A172 (cell line): ENCODE measurements around the gene FBXO27. TPM values are rescaled to one million over a fixed set of nuclear protein-coding genes. Genes with fewer than 3 reads are reported as not detected.
"Not testable (repeated sequence)": the region's sequence is repeated elsewhere in the genome, so short reads cannot be mapped to it uniquely, and the experiment has no call there.

Source experiments
- DNase-seq: peaks from one replicate; pipeline ENCODE4 v3.0.0-alpha.2; 2015; ENCODE audit warnings: low spot score
- total RNA-seq: library from RNA; depleted of rRNA; stranded (reverse); fragments of >200 nt; shearing (Covaris generic); gene quantifications from 2 replicates; pipeline ENCODE4 v1.2.3, GENCODE V29; 2014

The FBXO27 gene
- total RNA-seq, 1 experiment from 2014 or later = 0.07 TPM

DNA sequence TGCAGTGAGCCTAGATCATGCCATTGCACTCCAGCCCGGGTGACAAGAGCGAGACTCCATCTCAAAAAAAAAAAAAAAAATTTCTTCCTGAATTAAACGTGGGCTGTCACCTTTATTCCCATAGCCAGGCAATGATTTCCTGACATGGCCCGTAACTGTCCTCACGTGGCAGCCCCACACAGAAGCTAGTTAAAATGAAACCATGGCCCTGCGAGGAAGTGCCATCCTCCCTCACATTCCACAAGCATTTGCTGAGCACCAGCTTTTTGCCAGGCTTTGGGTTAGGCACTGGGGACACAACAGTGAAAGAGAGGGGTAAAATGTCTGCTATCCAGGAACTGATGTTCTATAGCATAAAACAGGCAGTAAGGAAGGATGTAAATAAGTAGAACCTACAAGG lies 13.2 kb upstream of the FBXO27 start:
- DNase-seq = no peak

DNA sequence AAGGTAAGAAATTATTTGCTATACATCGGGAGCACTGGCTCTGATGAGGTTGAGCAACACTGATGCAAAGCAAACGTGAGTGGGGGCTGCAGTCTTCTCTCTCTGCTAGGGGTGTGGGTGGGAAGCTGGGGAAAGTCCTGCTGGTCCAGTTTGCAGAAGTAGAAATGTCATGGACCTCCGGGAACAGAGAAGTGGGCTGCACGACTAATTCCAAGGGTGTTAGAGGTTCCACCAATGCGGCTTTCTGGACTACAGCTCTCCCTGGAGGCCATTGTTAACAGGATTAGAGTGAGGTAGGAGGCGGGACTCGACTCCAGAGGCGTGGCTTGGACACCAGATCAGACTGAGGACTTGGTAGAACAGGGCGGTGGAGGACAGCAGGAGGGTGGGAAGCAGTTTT lies 5.7 kb upstream of the FBXO27 start:
- peak; percentile 61 for DNase-seq

DNA sequence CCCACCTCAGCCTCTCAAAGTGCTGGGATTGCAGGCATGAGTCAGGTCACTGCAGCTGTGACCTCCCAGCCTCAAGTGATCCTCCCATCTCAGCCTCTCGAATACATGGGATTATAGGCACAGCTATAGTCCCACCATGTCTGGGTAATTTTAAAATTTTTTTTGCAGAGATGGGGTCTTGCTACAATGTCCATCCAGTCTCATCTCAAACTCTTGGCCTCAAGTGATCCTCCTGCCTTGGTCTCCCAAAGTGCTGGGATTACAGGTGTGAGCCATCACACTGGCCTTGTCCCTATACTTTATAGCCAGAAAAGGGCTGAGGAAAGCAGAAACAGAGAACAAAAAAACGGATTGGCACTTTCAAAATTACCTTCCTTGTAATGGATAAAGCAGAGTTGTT lies 4.8 kb upstream of the FBXO27 start:
- DNase-seq = no peak

DNA sequence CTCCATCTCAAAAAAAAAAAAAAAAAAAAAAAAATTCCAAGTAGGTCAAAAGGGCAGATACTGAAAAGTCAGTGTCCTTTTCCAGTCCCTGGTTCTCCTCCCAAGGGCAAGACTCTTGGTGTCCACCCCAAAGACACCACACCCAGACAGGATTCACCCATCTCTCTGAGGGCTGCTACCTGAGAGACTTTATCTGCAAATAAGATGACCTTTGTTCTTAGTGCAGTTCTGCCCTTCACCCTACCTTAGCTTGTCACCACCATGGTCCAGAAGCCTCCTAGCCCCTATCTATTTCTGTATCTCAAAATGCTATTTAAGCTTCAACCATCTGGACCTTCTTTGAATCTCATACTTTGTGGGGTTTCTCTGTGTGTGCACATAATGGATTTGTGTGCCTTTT lies 4.2 kb upstream of the FBXO27 start:
- DNase-seq = no peak

DNA sequence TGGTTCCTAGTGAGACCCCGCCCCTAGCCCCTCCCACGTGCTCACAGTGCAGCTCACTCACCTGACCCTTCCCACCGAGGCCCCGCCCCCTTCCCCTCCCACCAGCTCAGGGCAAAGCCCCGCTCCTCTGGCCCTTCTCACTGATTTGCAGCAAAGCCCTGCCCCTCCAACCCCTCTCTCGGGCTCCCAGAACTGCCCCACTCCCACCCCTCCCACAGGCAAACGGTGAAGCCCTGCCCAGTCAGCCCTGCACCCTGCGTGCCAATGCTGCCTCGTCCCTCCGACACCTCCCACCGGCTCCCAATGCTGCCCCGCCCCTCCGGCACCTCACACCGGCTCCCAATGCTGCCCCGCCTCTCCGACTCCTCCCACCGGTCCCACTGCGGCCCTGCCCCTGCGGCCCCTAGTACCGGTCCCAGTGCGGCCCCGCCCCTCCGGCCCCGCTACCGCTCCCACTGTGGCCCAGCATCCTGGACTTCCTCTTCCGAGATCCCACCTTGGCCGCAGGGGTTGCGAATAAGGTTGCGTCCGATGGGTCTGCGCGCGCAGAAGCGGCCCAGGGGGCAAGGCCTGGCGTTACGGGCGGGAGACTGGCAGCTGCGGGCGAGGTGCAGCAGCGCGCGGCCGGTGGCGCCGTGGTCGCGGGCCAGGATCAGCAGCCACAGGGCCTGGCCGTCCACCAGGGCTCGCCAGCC lies 834 bp downstream of the FBXO27 start:
- peak; percentile 87 for DNase-seq

DNA sequence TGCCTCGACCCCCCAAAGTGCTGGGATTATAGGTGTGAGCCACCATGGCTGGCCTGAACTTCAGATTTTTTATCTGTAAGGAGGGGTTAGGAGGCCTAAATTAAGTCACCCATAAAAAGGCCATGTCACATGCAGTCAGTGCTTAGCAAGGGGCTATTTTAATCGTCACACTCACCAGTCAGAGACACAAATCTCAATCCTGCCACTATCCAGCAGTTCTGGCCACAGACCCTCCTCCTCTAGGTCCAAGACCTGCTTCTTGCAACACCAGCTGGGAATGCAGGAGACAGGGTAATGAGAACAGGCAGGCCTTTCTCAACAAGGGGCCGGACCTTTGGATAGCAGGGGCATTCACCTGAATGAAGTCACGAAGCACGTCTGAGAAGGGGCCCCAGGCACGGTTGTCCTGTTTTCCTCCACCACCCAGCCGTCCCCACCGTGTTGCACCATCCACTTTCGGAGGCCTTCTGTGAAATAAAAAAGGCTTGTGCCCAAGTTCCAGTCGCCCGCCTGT lies 1.4 kb downstream of the FBXO27 start:
- DNase-seq = no peak

DNA sequence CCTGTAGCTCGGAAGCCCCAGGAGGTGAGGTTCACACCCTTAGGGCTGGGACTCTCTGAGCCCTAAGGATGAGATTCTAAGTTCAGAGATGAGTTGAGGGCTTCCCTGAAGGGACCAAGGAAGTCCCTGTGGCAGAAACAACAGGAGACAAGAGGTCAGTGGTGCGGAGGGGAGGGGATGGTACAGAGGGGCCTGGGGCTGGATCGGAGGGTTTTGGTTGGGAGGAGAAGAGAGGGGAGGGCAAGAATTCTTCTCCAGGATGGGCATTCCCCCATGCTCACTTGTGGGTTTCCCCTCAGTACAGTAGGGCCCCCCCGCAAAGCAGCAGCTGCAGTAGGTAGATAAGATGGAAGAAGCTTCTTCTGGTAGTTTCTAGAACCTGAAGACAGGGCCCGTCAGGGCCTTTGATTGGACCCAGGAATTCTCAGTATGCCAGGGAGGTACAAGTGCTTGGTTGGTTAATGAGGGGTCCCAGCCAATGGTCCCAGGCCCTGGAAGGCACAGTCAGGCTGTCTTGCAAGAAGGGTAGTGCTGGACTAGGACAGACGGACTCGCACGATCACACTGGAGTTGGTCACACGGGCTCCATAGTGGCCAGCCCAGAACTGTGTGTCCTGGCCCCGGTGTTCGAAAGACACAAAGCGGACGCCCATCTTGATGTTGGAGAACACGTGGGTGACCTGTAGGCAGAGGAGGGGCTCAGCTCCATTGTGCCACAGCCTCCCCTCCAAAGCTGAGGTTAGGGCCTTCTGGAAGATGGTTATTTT lies 7.3 kb downstream of the FBXO27 start:
- DNase-seq = no peak

DNA sequence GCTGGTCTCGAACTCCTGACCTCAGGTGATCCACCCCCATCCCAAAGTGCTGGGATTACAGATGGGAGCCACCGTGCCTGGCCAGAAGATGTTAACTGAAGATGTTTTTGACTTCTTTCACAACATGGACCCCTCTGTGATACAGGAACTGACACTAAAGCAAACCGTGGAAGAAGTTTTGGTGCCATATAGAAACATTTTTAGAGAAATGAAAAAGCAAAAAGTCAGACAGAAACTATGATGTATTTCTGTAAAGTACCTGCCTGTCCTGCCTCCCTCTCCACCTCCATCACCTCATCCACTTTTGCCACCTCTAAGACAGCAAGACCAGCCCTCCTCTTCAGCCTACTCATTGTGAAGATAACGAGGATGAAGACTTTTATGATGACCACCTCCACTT lies 11.3 kb downstream of the FBXO27 start:
- DNase-seq = no peak

DNA sequence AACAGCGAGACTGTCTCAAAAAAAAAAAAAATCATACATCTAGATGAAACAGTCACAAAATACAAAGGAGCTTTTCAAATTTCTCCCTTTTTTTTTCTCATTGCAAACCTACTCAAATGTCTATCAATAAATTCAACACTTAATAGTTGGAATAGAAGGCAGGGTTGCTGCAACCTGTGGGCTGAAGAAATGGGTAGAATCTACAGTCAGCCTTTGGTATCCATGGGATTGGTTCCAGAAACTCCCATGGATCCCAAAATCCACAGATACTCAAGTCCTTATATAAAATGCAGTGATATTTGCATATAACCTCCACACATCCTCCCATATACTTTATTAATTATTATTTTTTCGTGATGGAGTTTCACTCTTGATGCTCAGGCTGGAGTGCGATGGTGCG lies 14.7 kb downstream of the FBXO27 start:
- DNase-seq = no peak

DNA sequence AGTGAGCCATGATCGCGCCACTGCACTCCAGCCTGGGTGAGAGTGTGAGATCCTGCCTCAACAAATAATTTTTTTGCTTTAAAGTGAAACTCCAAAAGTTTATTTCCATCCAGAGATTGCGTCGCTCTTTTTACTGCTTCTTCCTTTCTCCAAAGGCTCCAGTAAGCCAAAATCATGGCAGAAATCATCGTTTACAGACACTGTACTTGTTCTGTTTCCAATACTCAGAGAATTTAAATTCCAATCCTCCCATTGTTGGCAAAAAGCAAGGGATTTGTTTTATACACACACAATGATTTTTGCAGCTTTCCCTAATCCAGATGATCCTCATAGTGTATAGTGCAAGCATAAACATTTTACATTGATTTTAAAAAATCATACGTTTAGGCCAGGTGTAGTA lies 15.3 kb downstream of the FBXO27 start:
- DNase-seq = no peak

DNA sequence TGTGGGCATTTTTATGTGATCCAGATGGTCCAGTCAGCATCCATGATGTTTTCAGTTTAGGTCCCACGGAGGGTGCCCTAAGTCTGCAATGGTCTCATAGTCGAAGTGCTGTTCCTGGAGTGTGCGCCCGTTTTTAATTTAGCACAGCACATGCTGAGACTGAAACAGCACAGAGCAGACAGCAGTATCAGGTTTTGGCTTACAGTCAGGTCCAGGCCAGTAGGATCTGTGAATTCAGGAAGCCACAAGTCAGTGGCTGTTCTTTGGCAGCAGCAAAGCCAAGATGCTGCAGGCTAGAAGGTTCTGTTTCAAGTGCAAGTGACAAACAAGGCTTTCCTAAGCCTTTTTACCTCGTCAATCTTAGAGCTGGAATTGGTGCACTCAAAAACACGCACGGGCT lies 18.3 kb downstream of the FBXO27 start:
- DNase-seq = no peak

DNA sequence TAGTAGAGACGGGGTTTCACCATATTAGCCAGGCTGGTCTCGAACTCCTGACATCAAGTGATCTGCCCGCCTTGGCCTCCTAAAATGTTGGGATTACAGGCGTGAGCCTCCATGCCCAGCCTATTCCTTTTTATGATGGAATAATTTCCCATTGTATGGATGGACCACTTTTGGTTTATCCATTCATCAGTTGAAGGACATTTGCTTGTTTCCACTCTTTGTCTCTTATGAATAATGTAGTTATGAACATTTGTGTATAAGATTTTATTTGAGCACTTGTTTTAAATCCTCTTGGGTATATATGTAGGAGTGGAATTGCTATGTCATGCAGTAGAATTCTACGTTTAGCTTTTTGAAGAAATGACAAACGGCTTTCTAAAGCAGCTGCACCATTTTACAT lies 23.3 kb downstream of the FBXO27 start:
- no peak for DNase-seq

DNA sequence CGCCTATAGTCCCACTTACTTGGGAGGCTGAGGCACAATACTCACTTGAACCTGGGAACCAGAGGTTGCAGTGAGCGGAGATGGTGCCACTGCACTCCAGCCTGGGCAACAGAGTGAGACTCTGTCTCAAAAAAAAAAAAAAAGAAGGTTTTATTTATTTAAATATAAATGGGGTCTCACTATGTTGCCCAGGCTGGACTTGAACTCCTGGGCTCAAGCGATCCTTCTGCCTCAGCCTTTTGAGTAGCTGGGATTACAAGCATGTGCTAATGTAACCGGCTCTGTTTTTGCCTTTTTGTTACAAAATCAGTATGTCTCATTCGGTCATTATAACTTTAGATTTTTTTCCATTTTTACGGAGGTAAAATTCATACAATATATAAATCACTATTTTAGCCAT lies 24.2 kb downstream of the FBXO27 start:
- no peak for DNase-seq

DNA sequence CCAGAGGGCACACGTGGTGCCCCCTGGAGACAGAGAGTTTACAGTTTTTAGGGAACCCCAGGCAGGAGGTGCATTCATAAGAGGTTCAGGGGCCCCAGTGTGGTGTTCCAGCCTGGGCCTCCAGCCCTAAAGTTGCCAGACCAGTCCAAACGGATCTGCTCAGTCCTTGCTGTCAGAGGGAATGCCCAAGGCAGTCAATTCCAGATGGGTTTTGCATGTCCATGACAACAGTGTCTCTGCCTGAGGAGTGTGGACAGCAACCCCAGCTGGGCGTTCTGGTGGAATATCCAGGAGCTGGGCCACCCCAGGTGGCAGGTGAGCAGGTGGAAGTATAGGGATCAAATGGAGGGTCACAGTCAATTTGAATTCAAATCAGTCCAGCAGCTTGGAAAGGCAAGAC lies 25.3 kb downstream of the FBXO27 start:
- DNase-seq = no peak

DNA sequence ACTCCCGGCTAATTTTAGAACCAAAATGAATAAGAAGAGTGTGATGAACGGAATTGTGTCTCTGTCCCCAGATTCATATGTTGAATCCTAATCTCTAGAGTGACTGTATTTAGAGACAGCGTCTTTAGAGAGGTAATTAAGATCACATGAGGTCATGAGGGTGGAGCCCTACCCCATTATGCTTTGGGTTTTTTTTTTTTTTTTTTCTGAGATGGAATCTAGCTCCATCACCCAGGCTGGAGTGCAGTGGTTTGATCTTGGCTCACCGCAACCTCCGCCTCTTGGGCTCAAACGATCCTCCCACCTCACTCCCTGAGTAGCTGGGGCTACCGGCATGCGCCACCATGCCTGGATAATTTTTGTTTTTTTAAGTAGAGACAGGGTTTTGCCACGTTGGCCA lies 27.9 kb downstream of the FBXO27 start:
- DNase-seq = no peak

DNA sequence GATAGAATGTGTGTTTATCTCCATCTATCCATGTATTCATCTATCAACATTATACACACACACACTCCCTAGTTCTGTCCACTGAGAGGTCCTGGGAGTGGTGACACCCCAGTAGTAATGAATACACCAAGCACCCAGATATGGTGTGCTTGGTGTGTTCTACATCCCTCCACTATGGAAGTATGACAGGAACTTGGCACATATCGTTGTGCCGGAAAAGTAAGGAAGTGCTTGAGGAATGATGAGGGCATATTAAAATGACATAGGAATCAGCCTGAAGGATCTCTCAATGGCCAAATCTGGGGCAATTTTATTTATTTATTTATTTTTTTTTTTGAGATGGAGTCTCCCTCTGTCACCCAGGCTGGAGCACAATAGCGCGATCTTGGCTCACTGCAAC lies 28.6 kb downstream of the FBXO27 start:
- no peak for DNase-seq

DNA sequence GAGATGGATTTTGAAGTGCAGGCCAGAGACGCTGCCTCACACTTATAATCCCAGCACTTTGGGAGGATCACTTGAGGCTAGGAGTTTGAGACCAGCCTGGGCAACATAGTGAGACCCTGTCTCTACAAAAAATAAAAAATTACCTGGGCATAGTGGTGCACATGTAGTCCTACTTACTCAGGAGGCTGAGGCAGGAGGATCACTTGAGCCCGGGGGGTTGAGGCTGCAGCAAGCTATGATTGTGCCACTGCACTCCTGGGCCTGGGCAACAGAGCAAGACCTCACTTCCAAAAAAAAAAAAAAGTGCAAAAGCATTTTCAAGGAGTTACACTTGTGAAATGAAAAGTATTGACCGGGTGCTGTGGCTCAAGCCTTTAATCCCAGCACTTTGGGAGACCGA lies 29.2 kb downstream of the FBXO27 start:
- DNase-seq = no peak

DNA sequence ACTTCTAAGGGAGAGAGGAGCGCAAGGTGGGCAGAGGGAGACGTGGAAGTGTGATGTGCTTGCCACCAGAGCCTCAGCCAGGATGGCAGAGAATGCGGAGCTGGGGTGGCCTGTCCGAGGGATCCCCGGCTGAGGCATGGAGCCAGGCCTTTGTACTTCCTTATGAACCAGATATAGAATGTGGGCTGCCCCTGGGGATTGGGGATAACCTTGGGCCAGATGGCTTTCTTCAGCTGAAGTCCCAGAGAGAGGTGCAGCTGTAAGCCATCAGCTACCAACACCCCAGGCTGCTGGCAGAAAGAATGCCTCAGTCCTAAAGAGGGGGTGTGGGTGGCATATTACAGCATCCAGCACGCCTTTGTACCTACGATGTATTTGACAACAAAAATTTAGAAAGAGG lies 31.3 kb downstream of the FBXO27 start:
- DNase-seq = no peak

DNA sequence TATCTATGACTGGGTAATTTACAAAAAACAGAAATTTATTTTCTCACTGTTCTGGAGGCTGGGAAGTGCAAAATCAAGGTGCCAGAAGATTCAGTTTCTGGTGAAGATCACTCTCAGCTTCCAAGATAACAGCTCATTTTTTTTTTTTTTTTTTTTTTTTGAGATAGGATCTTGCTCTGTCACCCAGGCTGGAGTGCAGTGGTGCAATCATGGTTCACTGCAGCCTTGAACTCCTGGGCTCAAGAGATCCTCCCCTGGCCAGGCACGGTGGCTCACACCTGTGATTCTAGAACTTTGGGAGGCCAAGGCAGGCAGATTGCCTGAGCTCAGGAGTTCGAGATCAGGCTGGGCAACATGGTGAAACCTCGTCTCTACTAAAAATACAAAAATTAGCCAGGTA lies 34.8 kb downstream of the FBXO27 start:
- DNase-seq = not testable (repeated sequence)

DNA sequence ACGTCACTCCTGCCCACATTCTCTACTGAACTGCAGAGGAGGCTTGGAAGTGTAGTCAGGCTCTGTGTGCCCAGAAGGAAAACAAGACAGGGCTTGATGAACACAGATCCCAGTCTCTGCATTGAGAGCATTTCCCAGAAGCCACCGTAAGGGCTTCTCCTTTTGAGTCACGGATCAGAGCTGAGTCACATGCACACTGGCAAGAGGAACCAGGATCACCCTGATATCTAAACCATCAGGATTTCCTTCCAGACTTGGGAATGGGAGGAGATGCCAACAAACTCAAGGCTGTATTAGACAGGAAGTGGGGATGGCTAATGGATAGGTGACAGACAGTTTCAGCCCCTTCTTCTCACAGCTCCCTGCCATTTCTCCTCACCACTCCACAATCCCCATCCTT lies 39.1 kb downstream of the FBXO27 start:
- DNase-seq = peak; percentile 81

DNA sequence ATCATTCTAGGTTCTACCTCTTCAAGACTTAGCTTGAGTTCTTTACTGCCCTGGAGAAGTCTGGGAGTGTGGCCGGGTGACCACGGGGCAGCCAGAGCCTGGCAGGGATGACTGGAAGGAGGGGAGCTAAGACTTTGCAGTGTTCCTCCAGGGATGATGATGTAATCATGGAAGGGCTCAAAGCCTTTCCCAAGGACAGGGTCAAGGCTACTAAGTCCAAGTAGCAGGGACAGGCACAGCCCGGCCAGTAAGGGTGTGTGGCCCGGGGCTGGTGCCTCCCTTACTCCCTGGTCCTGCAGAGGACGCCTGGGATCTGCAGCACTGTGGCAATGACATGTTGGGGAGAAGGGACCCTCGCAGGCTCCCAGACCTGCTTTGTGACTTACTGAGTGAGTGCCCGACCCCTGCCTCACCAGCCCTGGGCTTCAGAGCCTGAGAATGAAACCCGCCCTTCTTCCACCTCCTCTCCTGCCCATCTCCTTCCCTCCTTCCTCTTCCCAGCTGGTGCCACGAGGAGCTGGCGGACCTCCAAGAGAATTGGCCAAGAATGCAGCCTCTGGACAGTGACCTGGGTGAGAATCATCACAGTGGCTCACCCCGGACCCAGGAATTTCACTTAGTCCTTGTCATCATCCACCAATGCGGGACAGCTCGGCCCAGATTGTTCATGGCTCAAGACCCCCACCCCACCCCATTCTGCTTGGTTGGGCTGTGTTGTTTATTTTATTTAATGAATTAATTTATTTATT lies 41.2 kb downstream of the FBXO27 start:
- DNase-seq = peak; percentile 60

DNA sequence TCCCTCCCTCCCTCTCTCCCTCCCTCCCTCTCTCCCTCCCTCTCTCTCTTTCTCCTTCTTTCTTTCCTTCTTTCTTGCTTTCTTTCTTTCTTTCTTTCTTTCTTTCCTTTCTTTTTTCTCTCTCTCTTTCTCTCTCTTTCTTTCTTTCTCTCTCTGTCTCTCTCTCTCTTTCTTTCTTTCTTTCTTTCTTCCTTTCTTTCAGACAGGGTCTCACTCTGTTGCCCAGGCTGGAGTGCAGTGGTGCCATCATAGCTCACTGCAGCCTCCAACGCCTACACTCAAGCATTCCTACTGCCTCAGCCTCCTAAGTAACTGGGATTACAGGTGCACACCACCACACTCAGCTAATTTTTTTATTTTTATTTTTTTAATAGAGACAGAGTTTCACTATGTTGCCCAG lies 42.7 kb downstream of the FBXO27 start:
- not testable (repeated sequence) for DNase-seq
